Measurements from ENCODE around the gene SPTAN1. TPM values are rescaled to one million over a fixed set of nuclear protein-coding genes. Genes with fewer than 3 reads are reported as not detected.

SPTAN1 gene
- total RNA-seq, 1 donor from 2014 or later = 376 TPM

DNA sequence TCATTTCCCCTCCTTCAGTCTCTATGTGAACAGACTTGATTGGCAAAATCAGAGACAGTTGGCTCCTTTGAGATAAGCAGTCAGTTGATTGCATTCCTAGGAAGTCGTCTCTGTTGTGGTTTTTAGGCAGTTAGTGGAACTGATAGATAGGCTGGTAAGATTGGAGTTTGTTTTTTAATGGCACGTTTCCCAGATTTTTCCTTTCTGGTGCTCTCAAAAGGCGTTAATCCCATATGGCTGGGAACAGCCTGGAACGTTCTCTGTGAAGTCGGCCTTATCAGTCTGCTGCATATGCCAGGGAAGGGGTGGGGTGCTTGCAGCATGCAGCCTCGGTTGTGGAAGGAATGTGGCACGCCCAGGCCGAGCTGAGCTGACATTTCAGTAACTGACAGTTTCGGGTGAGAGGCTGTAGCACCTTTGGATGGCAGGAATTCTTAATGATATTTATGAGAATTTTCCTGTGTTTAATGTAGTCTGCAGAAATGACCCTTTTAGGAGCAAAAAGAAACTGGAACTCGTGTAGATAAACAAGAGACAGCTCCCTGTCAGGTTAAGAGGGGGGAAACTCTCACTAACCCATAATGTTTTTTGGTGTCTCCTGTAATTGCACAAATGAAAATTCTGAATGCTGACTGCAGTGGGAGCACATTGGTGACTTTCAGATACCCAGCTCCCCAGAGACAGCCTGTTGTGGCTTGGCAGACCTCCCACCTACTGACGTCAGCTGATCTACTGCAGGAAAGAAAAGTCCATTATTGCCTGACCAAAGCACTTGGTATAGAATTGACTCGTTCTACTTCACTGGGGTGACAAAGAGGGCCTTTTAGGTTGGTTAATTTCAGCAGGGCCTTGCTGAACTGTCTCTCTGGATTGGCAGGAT is 6.3 kb downstream of the SPTAN1 start:
- TF ChIP-seq, protein P1, sequence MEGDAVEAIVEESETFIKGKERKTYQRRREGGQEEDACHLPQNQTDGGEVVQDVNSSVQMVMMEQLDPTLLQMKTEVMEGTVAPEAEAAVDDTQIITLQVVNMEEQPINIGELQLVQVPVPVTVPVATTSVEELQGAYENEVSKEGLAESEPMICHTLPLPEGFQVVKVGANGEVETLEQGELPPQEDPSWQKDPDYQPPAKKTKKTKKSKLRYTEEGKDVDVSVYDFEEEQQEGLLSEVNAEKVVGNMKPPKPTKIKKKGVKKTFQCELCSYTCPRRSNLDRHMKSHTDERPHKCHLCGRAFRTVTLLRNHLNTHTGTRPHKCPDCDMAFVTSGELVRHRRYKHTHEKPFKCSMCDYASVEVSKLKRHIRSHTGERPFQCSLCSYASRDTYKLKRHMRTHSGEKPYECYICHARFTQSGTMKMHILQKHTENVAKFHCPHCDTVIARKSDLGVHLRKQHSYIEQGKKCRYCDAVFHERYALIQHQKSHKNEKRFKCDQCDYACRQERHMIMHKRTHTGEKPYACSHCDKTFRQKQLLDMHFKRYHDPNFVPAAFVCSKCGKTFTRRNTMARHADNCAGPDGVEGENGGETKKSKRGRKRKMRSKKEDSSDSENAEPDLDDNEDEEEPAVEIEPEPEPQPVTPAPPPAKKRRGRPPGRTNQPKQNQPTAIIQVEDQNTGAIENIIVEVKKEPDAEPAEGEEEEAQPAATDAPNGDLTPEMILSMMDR (IDR thresholded peaks at IDR 0.05) = peak; percentile 15
- Mint-ChIP-seq H3K27ac (ENCODE audit: unreplicated experiment) (peak overlapping the region; percentile 96), H3K4me3 (ENCODE audit: unreplicated experiment) (peak overlapping the region; percentile 54), H3K27me3 (ENCODE audit: low read depth) (no peaks in the 10 kb centered on the region), H3K9me3 (ENCODE audit: low read depth) (no peaks in the 10 kb centered on the region), H3K4me1 (ENCODE audit: low read depth) (peaks cover 40% of the 10 kb centered on the region), H3K36me3 (ENCODE audit: low read depth) (peaks cover 5% of the 10 kb centered on the region)
- no peak for DNase-seq (ENCODE audit: low spot score)

DNA sequence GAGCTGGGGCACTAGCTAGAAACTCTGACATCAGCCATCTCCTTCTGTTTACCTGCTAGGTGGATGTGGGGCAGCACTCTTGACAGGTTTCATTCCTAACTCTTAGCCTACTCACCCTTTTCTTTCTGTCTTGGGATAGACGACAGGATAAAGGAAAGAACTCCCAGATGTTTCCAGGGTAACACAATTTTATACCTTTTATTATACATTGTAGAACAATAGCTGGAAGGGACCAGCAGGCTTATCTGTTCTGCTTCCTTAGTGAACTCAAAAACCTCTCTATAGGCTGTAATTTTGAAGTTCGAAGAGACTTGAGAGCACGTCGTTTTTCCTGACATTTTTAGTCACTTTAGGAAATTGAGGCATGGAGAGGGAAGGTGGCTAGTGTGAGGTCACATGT is 13.2 kb downstream of the SPTAN1 start:
- Mint-ChIP-seq H3K27me3 (ENCODE audit: low read depth) (no peaks in the 10 kb centered on the region), H3K4me1 (ENCODE audit: low read depth) (peaks cover 22% of the 10 kb centered on the region), H3K4me3 (ENCODE audit: unreplicated experiment) (no peak overlapping the region), H3K9me3 (ENCODE audit: low read depth) (no peaks in the 10 kb centered on the region), H3K27ac (ENCODE audit: unreplicated experiment) (peak overlapping the region; percentile 65), H3K36me3 (ENCODE audit: low read depth) (peaks cover 29% of the 10 kb centered on the region)
- TF ChIP-seq, protein P1 (IDR thresholded peaks at IDR 0.05) = no peak
- DNase-seq (ENCODE audit: low spot score) = no peak

DNA sequence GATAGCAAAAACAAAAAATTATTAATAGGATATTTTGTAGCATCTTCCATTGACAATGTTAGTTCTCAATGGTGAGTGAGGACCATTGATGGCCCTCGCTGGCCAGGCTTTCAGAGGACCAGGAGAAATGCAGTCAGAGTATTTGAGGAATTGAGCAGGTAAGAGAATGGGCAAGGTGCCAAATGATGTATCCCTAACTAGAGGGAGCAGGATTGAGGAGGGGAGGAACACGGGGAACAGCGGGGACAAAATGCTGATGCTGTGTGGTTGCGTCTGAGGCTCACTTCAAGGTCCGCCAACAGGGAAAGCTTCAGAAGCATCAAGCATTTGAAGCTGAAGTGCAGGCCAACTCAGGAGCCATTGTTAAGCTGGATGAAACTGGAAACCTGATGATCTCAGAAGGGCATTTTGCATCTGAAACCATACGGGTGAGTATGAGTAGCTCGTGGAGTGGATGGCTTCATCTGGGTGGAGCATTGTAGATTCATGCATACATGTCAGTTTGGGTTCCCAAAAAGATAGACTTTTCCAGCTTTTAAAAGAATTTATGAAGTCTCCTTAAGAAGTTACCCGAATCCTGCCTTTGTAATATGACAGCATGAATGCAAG is 16.2 kb downstream of the SPTAN1 start:
- no peak overlapping the region for H3K4me3 Mint-ChIP-seq (ENCODE audit: unreplicated experiment)
- peak overlapping the region; percentile 41 for H3K27ac Mint-ChIP-seq (ENCODE audit: unreplicated experiment)
- peaks cover 32% of the 10 kb centered on the region for H3K36me3 Mint-ChIP-seq (ENCODE audit: low read depth)

DNA sequence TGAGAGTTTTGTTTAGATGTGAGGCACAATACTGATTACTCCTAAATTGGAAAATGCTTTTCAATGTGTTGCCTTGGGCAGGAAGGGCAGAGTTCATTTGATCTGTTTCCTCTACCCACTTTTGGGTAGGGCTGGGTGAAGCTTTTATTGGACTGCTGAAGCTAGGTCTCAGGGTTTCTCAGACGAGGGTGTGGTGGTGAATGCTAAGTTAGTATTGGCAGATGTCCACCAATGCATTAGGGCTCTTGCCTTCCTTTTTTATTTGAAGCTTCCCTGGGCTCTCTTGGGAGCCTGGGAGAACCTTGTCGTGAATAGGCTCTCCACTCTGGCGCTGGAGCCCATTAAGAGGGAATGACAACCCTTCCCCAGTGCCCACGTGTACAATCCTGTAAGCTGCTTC is 23.1 kb downstream of the SPTAN1 start:
- H3K27me3 Mint-ChIP-seq (ENCODE audit: low read depth) = no peaks in the 10 kb centered on the region
- no peak for DNase-seq (ENCODE audit: low spot score)
- peaks cover 45% of the 10 kb centered on the region for H3K36me3 Mint-ChIP-seq (ENCODE audit: low read depth)
- peak overlapping the region; percentile 79 for H3K27ac Mint-ChIP-seq (ENCODE audit: unreplicated experiment)
- peaks cover 33% of the 10 kb centered on the region for H3K4me1 Mint-ChIP-seq (ENCODE audit: low read depth)
- TF ChIP-seq, protein P1 (IDR thresholded peaks at IDR 0.05) = no peak
- no peak overlapping the region for H3K4me3 Mint-ChIP-seq (ENCODE audit: unreplicated experiment)
- no peaks in the 10 kb centered on the region for H3K9me3 Mint-ChIP-seq (ENCODE audit: low read depth)

More for the DNA sequence above, 16.2 kb downstream of the SPTAN1 start:
- Mint-ChIP-seq H3K27me3 (ENCODE audit: low read depth) (no peaks in the 10 kb centered on the region), H3K4me1 (ENCODE audit: low read depth) (peaks cover 24% of the 10 kb centered on the region), H3K9me3 (ENCODE audit: low read depth) (no peaks in the 10 kb centered on the region)
- no peak for DNase-seq (ENCODE audit: low spot score)
- TF ChIP-seq, protein P1 (IDR thresholded peaks at IDR 0.05) = no peak

DNA sequence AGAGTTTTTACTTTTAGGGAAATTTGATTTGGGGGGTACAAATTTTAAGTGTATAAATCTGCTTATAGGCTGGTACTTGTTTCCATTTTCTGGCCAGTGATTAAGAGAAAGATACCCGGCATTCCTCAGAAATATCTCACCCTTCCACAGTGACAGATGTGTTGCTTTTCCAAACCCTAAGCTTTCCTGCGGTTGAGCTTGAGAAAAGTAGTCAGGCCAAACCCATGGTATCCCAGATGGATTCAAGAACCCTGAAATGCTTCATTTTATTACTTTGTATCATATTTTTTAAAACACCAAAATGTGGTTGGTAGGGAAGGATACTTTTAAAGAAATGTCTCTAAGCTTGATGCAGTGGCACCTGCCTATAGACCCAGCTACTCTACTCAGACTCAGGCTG is 23.5 kb downstream of the SPTAN1 start:
- DNase-seq (ENCODE audit: low spot score) = no peak
- H3K9me3 Mint-ChIP-seq (ENCODE audit: low read depth) = no peaks in the 10 kb centered on the region
- H3K36me3 Mint-ChIP-seq (ENCODE audit: low read depth) = peaks cover 50% of the 10 kb centered on the region
- TF ChIP-seq, protein P1 (IDR thresholded peaks at IDR 0.05) = no peak
- H3K4me1 Mint-ChIP-seq (ENCODE audit: low read depth) = peaks cover 33% of the 10 kb centered on the region
- no peaks in the 10 kb centered on the region for H3K27me3 Mint-ChIP-seq (ENCODE audit: low read depth)
- no peak overlapping the region for H3K4me3 Mint-ChIP-seq (ENCODE audit: unreplicated experiment)
- peak overlapping the region; percentile 79 for H3K27ac Mint-ChIP-seq (ENCODE audit: unreplicated experiment)
